ENCODE measurements around the gene ADGRA3. TPM values are rescaled to one million over a fixed set of nuclear protein-coding genes. Genes with fewer than 3 reads are reported as not detected.

Gene ADGRA3
- polyA plus RNA-seq, 4 donors: 10.8 to 52.3 (median 11.9) TPM

GRCh38 chr4:22546299-22546698, 30.4 kb upstream of the ADGRA3 start:
- no peaks in the 10 kb centered on the region for H3K36me3 ChIP-seq (ENCODE audit: control insufficient read depth in 3 of 3, insufficient read depth in 2 of 3, low read depth in 1 of 3, low read length in 3 of 3)
- 56 to 82% (median 77%) methylated on average over 3 of the region's 3 CpGs for WGBS, 3 donors
- peaks cover 0 to 13% of the 10 kb centered on the region in 2 donors for H3K9me3 ChIP-seq (ENCODE audit: control insufficient read depth in 2 of 2, insufficient read depth in 1 of 2, low read depth in 1 of 2, low read length in 1 of 2)
- no peaks in the 10 kb centered on the region for H3K4me1 ChIP-seq (ENCODE audit: control insufficient read depth in 3 of 3, insufficient read depth in 2 of 3, low read depth in 1 of 3, low read length in 2 of 3)
- DNase-seq (peak in 1 of 2 donors; percentile 7), FAIRE-seq (no peak)
- H3K4me3 ChIP-seq (ENCODE audit: low read depth in 1 of 3, low read length in 3 of 3): no peak overlapping the region
- H3K27me3 ChIP-seq (ENCODE audit: control insufficient read depth in 3 of 3, insufficient read depth in 3 of 3, low read length in 3 of 3): no peaks in the 10 kb centered on the region
- no peak overlapping the region for H3K27ac ChIP-seq (ENCODE audit: low read depth in 1 of 3, low read length in 2 of 3)

GRCh38 chr4:22539251-22539650, 23.4 kb upstream of the ADGRA3 start:
- no peak for FAIRE-seq
- 65 to 68% (median 67%) methylated on average over 2 of the region's 2 CpGs for WGBS, 3 donors
- H3K4me1 ChIP-seq (ENCODE audit: control insufficient read depth in 3 of 3, insufficient read depth in 2 of 3, low read depth in 1 of 3, low read length in 2 of 3): no peaks in the 10 kb centered on the region

GRCh38 chr4:22537864-22538263, 22.0 kb upstream of the ADGRA3 start:
- Histone ChIP-seq H3K27ac (ENCODE audit: low read depth in 1 of 3, low read length in 2 of 3) (no peak overlapping the region), H3K4me3 (ENCODE audit: low read depth in 1 of 3, low read length in 3 of 3) (no peak overlapping the region), H3K9me3 (ENCODE audit: control insufficient read depth in 2 of 2, insufficient read depth in 1 of 2, low read depth in 1 of 2, low read length in 1 of 2) (peaks cover 0 to 8% of the 10 kb centered on the region in 2 donors), H3K27me3 (ENCODE audit: control insufficient read depth in 3 of 3, insufficient read depth in 3 of 3, low read length in 3 of 3) (no peaks in the 10 kb centered on the region), H3K4me1 (ENCODE audit: control insufficient read depth in 3 of 3, insufficient read depth in 2 of 3, low read depth in 1 of 3, low read length in 2 of 3) (no peaks in the 10 kb centered on the region), H3K36me3 (ENCODE audit: control insufficient read depth in 3 of 3, insufficient read depth in 2 of 3, low read depth in 1 of 3, low read length in 3 of 3) (no peaks in the 10 kb centered on the region)
- FAIRE-seq: no peak
- no peak for DNase-seq

More at GRCh38 chr4:22539251-22539650, 23.4 kb upstream of the ADGRA3 start:
- no peak overlapping the region for H3K4me3 ChIP-seq (ENCODE audit: low read depth in 1 of 3, low read length in 3 of 3)
- H3K27ac ChIP-seq (ENCODE audit: low read depth in 1 of 3, low read length in 2 of 3): no peak overlapping the region
- H3K36me3 ChIP-seq (ENCODE audit: control insufficient read depth in 3 of 3, insufficient read depth in 2 of 3, low read depth in 1 of 3, low read length in 3 of 3): no peaks in the 10 kb centered on the region
- H3K27me3 ChIP-seq (ENCODE audit: control insufficient read depth in 3 of 3, insufficient read depth in 3 of 3, low read length in 3 of 3): no peaks in the 10 kb centered on the region
- no peak for DNase-seq
- peaks cover 0 to 2% of the 10 kb centered on the region in 2 donors for H3K9me3 ChIP-seq (ENCODE audit: control insufficient read depth in 2 of 2, insufficient read depth in 1 of 2, low read depth in 1 of 2, low read length in 1 of 2)

GRCh38 chr4:22534374-22534773, 18.5 kb upstream of the ADGRA3 start:
- H3K27me3 ChIP-seq (ENCODE audit: control insufficient read depth in 3 of 3, insufficient read depth in 3 of 3, low read length in 3 of 3): no peaks in the 10 kb centered on the region
- H3K36me3 ChIP-seq (ENCODE audit: control insufficient read depth in 3 of 3, insufficient read depth in 2 of 3, low read depth in 1 of 3, low read length in 3 of 3): no peaks in the 10 kb centered on the region
- no peak overlapping the region for H3K27ac ChIP-seq (ENCODE audit: low read depth in 1 of 3, low read length in 2 of 3)
- H3K4me1 ChIP-seq (ENCODE audit: control insufficient read depth in 3 of 3, insufficient read depth in 2 of 3, low read depth in 1 of 3, low read length in 2 of 3): no peaks in the 10 kb centered on the region
- H3K9me3 ChIP-seq (ENCODE audit: control insufficient read depth in 2 of 2, insufficient read depth in 1 of 2, low read depth in 1 of 2, low read length in 1 of 2): peaks cover 0 to 8% of the 10 kb centered on the region in 2 donors
- WGBS, 3 donors: 83 to 85% (median 85%) methylated on average over 1 of the region's 1 CpG
- DNase-seq (no peak), FAIRE-seq (no peak)
- no peak overlapping the region for H3K4me3 ChIP-seq (ENCODE audit: low read depth in 1 of 3, low read length in 3 of 3)

- Histone ChIP-seq H3K4me1 (ENCODE audit: control insufficient read depth in 3 of 3, insufficient read depth in 2 of 3, low read depth in 1 of 3, low read length in 2 of 3) (no peaks in the 10 kb centered on the region), H3K27me3 (ENCODE audit: control insufficient read depth in 3 of 3, insufficient read depth in 3 of 3, low read length in 3 of 3) (no peaks in the 10 kb centered on the region), H3K4me3 (ENCODE audit: low read depth in 1 of 3, low read length in 3 of 3) (no peak overlapping the region), H3K27ac (ENCODE audit: low read depth in 1 of 3, low read length in 2 of 3) (no peak overlapping the region), H3K36me3 (ENCODE audit: control insufficient read depth in 3 of 3, insufficient read depth in 2 of 3, low read depth in 1 of 3, low read length in 3 of 3) (no peaks in the 10 kb centered on the region), H3K9me3 (ENCODE audit: control insufficient read depth in 2 of 2, insufficient read depth in 1 of 2, low read depth in 1 of 2, low read length in 1 of 2) (peaks cover 0 to 8% of the 10 kb centered on the region in 2 donors)
- WGBS, 3 donors: 72 to 91% (median 81%) methylated on average over 1 of the region's 1 CpG
- no peak for FAIRE-seq
- no peak for DNase-seq
Observed at GRCh38 chr4:22532896-22533295, 17.0 kb upstream of the ADGRA3 start.

- Histone ChIP-seq H3K9me3 (ENCODE audit: control insufficient read depth in 2 of 2, insufficient read depth in 1 of 2, low read depth in 1 of 2, low read length in 1 of 2) (peaks cover 0 to 8% of the 10 kb centered on the region in 2 donors), H3K27me3 (ENCODE audit: control insufficient read depth in 3 of 3, insufficient read depth in 3 of 3, low read length in 3 of 3) (no peaks in the 10 kb centered on the region), H3K36me3 (ENCODE audit: control insufficient read depth in 3 of 3, insufficient read depth in 2 of 3, low read depth in 1 of 3, low read length in 3 of 3) (no peaks in the 10 kb centered on the region), H3K4me1 (ENCODE audit: control insufficient read depth in 3 of 3, insufficient read depth in 2 of 3, low read depth in 1 of 3, low read length in 2 of 3) (no peaks in the 10 kb centered on the region), H3K4me3 (ENCODE audit: low read depth in 1 of 3, low read length in 3 of 3) (no peak overlapping the region), H3K27ac (ENCODE audit: low read depth in 1 of 3, low read length in 2 of 3) (no peak overlapping the region)
- WGBS, 3 donors: 76 to 84% (median 83%) methylated on average over 1 of the region's 1 CpG
- DNase-seq: no peak
- no peak for FAIRE-seq
Observed at GRCh38 chr4:22532117-22532516, 16.3 kb upstream of the ADGRA3 start.

GRCh38 chr4:22531311-22532019, 15.6 kb upstream of the ADGRA3 start:
- H3K4me1 ChIP-seq (ENCODE audit: control insufficient read depth in 3 of 3, insufficient read depth in 2 of 3, low read depth in 1 of 3, low read length in 2 of 3): no peaks in the 10 kb centered on the region
- peaks cover 0 to 8% of the 10 kb centered on the region in 2 donors for H3K9me3 ChIP-seq (ENCODE audit: control insufficient read depth in 2 of 2, insufficient read depth in 1 of 2, low read depth in 1 of 2, low read length in 1 of 2)
- H3K36me3 ChIP-seq (ENCODE audit: control insufficient read depth in 3 of 3, insufficient read depth in 2 of 3, low read depth in 1 of 3, low read length in 3 of 3): no peaks in the 10 kb centered on the region
- FAIRE-seq (no peak), DNase-seq (no peak)
- H3K27me3 ChIP-seq (ENCODE audit: control insufficient read depth in 3 of 3, insufficient read depth in 3 of 3, low read length in 3 of 3): no peaks in the 10 kb centered on the region
- 56 to 84% (median 73%) methylated on average over 4 of the region's 4 CpGs for WGBS, 3 donors
- H3K27ac ChIP-seq (ENCODE audit: low read depth in 1 of 3, low read length in 2 of 3): no peak overlapping the region
- no peak overlapping the region for H3K4me3 ChIP-seq (ENCODE audit: low read depth in 1 of 3, low read length in 3 of 3)

- WGBS, 3 donors: 63 to 84% (median 82%) methylated on average over 3 of the region's 3 CpGs
- no peaks in the 10 kb centered on the region for H3K36me3 ChIP-seq (ENCODE audit: control insufficient read depth in 3 of 3, insufficient read depth in 2 of 3, low read depth in 1 of 3, low read length in 3 of 3)
- DNase-seq: no peak
- H3K9me3 ChIP-seq (ENCODE audit: control insufficient read depth in 2 of 2, insufficient read depth in 1 of 2, low read depth in 1 of 2, low read length in 1 of 2): no peaks in the 10 kb centered on the region
- no peak overlapping the region for H3K4me3 ChIP-seq (ENCODE audit: low read depth in 1 of 3, low read length in 3 of 3)
- FAIRE-seq: no peak
- no peaks in the 10 kb centered on the region for H3K27me3 ChIP-seq (ENCODE audit: control insufficient read depth in 3 of 3, insufficient read depth in 3 of 3, low read length in 3 of 3)
- H3K4me1 ChIP-seq (ENCODE audit: control insufficient read depth in 3 of 3, insufficient read depth in 2 of 3, low read depth in 1 of 3, low read length in 2 of 3): no peaks in the 10 kb centered on the region
- no peak overlapping the region for H3K27ac ChIP-seq (ENCODE audit: low read depth in 1 of 3, low read length in 2 of 3)
Observed at GRCh38 chr4:22524895-22525294, 9.0 kb upstream of the ADGRA3 start.

Data from small intestine (tissue), 7 donors.